ENCODE data around the gene TPT1.
"Not testable (repeated sequence)": the region's sequence is repeated elsewhere in the genome, so short reads cannot be mapped to it uniquely, and the experiment has no call there.

The TPT1 gene

DNA sequence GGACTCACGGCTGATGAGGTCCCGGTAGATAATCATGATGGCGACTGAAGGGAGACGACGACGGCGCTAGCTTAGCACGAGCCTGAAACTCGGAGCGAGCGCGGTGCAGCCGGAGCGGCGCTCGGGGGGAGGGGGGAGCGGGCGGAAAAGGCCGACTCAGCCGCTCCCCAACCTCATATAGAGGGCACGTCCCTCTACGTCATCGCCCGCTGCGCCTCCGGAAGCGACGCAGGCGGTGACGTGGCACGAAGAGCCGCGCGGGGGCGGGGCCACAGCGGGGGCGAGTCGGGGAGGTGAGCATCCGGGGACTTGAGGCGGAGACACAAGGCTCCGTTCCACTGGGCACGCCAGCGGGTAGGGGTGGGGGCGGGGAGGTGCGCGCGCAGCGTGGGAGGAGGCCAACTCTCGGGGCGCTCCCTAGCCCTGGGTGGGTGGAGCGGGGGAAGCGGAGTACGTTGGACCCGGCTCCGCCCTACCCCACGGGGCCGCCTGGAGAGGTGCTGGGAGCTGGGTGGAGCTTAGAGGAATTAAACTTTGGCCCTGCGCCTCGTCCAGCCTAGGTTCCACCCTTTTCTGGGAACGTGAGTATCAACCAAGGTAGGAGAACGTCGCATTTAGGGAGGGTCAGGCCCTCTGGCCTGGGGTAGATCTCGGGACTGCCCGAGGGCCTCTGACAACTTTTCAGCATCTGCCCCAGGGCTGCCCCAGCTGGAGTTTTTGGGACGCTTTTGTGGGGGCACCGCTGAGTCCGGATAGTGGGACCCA is at the start of gene TPT1:
Gene TPT1, minus strand, starts transcription at position 150 of the 765 bp plus-strand sequence. Its CDS starts 114 bp downstream, at position 36.
- DNase-seq: peak; percentile 90

DNA sequence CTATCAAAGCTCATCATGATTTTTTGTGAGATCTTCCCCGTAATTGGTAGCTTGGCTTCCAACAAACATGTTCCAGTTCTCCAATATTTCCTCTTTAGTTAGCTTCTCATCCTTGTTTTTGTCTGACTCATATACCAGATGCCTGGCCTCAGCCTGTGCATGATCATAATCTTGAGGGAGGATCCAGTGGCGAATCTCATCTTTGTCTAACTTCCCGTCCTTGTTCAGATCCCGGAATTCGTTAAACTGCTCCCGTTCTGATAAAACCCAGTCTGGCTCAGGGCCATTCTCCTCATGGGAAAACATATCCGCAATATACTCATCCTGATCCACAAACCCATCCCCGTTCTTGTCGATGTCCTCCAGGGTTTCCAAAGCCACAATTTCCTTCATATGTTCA is 49.4 kb upstream of the TPT1 start:
- DNase-seq: not testable (repeated sequence)

DNA sequence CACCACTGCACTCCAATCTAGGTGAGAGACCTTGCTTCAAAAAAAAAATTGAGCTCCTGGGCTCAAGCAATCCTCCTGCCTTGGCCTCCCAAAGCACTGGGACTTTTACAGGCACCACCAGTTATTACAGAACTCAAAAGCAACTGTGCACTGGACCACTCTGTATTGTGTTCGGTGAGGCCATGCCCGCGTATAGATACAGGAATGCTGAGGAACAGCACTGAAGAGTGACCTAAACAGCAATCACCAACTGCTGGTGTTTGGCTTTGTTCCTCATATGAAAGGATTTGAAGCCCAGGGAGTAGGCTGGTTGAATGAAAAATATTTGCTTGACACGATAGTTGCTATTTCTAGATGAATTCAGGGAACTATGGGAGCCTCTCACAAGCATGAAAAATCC is 47.7 kb upstream of the TPT1 start:
- no peak for DNase-seq

DNA sequence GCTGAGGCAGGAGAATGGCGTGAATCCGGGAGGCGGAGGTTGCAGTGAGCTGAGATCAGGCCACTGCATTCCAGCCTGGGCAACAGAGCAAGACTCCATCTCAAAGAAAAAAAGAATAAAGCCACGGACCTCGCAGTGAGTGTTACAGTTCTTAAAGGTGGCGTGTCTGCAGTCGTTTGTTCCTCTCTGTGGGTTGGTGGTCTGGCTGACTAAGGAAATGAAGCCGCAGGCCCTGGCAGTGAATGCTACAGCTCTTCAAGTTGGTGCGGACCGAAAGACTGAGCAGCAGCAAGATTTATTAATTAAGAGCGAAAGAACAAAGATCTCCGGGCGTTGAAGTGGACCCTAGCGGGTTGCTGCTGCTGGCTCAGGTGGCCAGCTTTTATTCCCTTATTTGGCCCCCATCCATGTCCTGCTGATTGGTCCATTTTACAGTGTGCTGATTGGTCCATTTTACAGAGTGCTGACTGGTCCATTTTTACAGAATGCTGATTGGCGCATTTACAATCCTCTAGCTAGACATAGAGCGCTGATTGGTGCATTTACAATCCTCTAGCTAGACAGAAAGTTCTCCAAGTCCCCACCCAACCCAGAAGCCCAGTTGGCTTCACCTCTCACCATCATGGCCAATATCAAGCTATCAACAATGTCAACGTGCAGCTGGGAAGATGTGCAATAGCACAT is 46.1 kb upstream of the TPT1 start:
- not testable (repeated sequence) for DNase-seq

GRCh38 chr13:45385907-45386553 is 45.0 kb upstream of the TPT1 start:
- no peak for DNase-seq

DNA sequence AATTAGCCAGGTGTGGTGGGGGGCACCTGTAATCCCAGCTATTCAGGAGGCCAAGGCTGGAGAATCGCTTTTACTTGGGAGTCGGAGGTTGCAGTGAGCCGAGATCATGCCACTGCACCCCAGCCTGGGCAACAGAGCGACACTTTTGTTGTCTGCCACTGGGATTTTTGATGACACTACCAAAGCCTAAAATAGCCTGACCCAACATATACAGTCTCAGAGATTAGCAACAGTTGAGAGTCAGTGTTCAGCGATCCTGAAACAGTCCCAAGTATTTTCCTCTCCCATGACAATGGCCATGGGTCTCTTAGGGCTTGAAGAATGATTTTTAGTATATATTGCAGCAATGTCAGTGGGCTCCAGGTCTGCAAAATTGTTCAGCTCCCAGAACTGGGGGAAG is 44.3 kb upstream of the TPT1 start:
- DNase-seq: no peak

- no peak for DNase-seq
These were observed 43.6 kb upstream of the TPT1 start for GRCh38 chr13:45384474-45385174.

- not testable (repeated sequence) for DNase-seq
These were observed 41.8 kb upstream of the TPT1 start for GRCh38 chr13:45382739-45383138.

DNA sequence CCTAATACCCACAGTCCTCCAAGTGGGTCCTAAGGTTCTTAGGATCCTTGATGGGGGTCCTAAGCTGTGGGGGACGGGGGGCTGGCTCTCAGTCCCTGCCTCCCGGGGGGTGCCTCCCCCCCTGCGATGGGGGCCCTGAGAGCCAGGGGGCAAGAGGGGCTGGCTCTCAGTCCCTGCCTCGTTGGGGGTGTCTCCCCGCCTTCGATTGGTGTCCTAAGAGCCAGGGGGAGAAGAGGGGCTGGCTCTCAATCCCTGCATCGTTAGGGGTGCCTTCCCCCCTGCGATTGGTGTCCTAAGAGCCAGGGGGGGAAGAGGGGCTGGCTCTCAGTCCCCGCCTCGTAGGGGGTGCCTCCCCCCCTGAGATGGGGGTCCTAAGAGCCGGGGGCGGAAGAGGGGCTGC is 40.2 kb upstream of the TPT1 start:
- DNase-seq: no peak

- DNase-seq: not testable (repeated sequence)
These were observed 39.7 kb upstream of the TPT1 start for GRCh38 chr13:45380708-45381107.

- not testable (repeated sequence) for DNase-seq
These were observed 38.5 kb upstream of the TPT1 start for GRCh38 chr13:45379516-45379915.

DNA sequence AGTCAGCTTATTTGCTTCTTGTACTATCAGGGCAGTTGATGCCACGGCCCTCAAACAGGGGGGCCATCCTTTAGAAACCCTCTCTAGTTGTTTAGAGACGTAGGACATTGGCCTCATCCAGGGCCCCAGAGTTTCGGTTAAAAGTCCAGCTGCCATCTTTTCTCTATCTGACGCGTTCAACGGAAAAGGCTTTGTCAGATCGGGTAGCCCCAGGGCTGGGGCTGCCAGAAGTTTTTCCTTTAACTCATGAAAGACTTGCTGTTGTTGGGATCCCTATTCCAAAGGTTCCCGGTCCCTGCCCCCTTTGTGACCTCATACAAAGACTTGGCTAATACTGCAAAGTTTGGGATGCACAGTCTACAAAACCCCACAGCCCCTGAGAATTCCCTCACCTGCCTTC is 37.8 kb upstream of the TPT1 start:
- DNase-seq: not testable (repeated sequence)

DNA sequence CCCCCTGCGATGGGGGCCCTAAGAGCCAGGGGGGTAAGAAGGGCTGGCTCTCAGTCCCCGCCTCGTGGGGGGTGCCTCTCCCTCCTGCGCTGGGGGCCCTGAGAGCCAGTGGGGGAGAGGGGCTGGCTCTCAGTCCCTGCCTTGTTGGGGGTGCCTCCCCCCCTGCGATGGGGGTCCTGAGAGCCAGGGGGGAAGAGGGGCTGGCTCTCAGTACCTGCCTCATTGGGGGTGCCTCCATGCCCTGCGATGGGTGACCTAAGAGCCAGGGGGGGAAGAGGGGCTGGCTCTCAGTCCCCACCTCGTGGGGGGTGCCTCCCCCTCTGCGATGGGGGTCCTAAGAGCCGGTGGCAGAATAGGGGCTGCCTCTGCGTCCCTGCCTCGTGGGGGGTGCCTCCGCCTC is 36.3 kb upstream of the TPT1 start:
- DNase-seq: not testable (repeated sequence)

GRCh38 chr13:45376651-45377050 is 35.7 kb upstream of the TPT1 start:
- DNase-seq: not testable (repeated sequence)

DNA sequence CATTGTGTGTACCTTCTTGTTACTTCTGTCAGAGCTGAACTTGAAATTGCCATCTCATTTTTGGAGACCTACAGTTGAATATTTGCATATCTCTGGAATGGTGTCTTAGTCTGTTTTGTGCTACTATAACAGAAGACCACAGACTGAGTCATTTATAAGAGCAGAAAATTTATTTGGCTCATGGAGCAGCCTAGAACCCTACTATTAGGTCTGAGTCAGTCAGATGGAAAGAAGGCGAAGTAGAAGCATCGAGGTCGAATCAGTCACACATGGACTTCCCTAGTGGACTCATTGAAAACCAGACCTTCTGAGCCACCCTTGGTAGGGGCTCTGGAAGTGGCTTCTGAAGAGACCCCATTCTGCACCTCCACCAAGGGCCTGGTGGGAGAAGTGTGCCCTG is 33.9 kb upstream of the TPT1 start:
- no peak for DNase-seq

DNA sequence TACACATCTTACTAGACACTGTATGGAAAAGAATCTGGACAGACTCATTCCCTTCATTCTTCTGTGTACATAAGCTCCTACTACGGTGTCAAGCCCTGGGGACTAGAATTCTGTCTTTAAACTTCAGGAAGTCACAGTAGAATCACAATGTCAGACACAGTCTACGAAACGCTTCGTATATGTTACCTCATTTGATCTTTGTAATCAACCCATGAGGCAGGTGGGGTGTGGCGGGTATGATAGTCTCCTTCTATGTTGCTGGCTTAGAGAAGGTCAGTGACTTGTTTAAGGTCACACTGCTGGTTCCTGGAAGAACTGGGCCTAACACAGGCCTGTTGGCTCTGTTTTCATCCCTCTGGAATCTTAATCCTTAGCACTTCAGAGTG is 32.2 kb upstream of the TPT1 start:
- no peak for DNase-seq

DNA sequence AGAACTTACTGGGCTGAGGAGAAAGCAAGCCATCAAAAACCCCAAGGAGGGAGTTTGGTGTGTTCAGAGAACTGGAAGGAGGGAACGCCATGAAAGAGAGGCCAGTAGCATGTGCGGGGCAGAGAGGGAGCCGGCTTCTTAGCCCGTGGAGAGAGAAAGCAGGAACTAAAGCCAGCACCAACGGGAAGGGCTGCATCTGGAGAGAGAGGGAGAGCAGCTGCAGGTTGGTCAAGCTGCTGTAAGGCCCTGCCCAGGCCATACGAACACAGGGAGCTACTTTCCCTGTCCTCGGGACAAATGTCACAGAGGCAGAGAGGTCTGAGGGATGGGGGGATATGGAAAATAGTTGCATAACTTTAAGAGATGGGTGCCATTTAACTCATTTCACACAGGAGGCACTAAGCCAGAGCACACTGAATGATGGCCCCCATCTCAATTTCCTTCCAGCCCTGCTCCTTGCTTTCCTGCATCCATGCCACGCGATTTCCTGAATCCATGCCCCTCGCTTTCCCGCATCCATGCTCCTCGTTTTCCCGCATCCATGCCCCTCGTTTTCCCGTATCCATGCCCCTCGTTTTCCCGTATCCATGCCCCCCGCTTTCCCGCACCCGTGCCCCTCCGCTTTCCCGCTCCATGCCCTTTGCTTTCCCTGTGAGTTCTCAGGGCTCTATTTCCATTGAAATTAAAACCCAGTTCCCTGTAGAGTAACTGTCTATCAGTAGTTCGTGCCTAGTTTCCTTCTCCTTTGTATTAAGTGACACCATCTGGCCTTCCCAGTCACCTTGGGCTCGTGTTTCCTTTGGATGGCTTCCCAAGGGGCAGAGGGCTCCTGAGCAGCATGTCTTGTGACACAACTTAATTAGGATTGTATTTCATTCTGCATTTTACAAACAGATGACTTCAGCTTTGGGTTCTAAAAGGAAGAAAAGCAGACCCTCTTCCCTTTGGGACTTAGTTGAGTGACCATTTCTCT is 31.5 kb upstream of the TPT1 start:
- peak; percentile 60 for DNase-seq

- DNase-seq: no peak
These were observed 30.0 kb upstream of the TPT1 start for GRCh38 chr13:45370922-45371406.

DNA sequence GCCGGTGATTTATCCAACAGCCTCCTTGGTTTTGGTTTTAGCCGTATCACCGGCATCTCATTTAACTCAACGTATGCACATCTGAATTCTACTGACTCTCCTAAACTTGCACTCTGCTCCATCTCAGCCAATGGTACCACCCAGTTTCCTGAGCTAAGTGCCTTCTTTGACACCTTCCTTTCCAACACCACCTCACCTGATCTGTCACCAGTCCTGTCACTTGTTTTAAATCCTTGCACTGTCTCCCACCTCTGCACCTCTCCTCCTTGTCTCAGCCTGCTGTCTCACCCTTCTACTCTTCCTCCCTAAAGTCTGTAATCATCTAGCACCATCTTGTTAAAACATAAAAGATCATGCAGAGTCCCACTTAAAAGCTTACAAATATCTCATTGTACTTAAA is 28.1 kb upstream of the TPT1 start:
- no peak for DNase-seq

- no peak for DNase-seq
These were observed 27.6 kb upstream of the TPT1 start for GRCh38 chr13:45368571-45368970.

GRCh38 chr13:45368005-45368404 is 27.0 kb upstream of the TPT1 start:
- no peak for DNase-seq

- no peak for DNase-seq
These were observed 26.4 kb upstream of the TPT1 start for GRCh38 chr13:45367358-45367757.
